ENCODE measurements around the gene PDCD1. TPM values are rescaled to one million over a fixed set of nuclear protein-coding genes. Genes with fewer than 3 reads are reported as not detected.
"Not testable (repeated sequence)": the region's sequence is repeated elsewhere in the genome, so short reads cannot be mapped to it uniquely, and the experiment has no call there.

PDCD1 gene
- total RNA-seq: 0.57 TPM

- no peak for DNase-seq (ENCODE audit: low spot score)
Measured at GRCh38 chr2:241858206-241859016, at the start of gene PDCD1. PDCD1 (minus strand) TSS chr2:241858894; CDS start chr2:241858838, 56 bp downstream.

- DNase-seq (ENCODE audit: low spot score): peak; percentile 28
Measured at GRCh38 chr2:241907831-241908230, 49.1 kb upstream of the PDCD1 start.

DNA sequence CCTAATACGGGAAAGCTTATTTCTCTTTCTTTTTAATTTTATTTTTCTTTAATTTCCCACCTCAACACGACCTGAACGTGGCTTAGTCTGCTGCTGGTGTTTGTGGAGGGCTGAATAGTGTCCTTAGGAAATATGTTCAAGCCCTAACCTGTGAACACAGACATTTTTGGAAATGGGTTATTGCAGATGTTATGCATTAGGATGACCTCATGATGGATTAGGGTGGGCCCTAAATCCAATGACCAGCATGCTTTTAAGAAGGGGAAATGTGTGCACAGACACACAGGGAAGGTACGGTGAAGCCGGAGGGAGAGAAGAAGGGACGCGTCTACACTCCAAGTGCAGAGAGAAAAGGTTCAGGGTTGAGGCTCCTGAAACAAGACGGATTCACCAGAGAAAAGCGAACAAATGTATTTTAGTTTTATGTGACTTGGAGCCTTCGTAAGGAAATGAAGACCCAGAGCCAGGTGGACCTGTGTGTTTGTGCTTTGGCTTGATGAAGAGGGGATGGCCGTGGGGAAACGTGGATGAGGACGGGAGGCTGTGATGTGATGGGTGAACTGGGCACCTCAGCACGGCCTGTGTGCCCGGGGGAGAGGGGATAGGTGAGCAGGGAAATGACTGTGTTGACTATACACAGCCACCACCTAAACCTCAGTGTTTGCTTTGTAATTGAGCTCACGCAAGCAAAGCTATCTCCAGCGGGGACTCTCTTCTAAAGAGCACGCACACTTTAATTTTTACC lies 48.3 kb upstream of the PDCD1 start:
- DNase-seq (ENCODE audit: low spot score): peak; percentile 25

GRCh38 chr2:241906378-241906770 lies 47.7 kb upstream of the PDCD1 start:
- DNase-seq (ENCODE audit: low spot score): not testable (repeated sequence)

DNA sequence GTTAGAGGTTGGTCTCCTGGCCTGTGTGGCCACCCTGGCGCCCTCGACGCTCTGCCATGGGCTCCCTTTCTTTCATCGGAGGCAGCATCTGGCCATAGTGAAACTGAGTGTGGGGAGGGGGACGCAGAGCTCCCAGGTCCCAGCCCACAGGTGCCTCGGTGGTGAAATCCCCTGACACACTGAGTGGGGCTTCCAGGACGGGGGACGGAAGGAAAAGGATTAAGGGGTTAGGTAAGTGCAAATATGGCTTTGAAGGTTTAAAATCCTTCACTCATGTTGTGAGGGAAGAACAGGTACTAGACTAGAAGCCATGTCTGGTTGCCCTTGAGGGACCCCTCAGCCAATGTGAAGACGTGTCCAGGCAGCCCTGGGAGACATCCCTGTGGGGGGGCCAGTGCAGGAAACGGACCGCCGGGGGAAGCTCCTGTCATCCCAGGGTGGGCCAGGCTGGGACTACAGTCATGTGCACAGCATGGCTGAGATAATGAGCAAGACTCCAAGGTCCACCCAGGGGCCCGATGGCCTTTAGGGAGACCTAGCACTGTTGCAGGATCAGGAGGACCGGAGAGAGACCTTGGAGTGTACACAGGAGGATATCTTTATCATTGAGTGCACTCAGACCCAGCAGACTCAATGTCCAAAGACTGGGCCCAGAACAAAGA lies 47.2 kb upstream of the PDCD1 start:
- peak; percentile 41 for DNase-seq (ENCODE audit: low spot score)

GRCh38 chr2:241904791-241905710 lies 46.4 kb upstream of the PDCD1 start:
- DNase-seq (ENCODE audit: low spot score): peak; percentile 39

DNA sequence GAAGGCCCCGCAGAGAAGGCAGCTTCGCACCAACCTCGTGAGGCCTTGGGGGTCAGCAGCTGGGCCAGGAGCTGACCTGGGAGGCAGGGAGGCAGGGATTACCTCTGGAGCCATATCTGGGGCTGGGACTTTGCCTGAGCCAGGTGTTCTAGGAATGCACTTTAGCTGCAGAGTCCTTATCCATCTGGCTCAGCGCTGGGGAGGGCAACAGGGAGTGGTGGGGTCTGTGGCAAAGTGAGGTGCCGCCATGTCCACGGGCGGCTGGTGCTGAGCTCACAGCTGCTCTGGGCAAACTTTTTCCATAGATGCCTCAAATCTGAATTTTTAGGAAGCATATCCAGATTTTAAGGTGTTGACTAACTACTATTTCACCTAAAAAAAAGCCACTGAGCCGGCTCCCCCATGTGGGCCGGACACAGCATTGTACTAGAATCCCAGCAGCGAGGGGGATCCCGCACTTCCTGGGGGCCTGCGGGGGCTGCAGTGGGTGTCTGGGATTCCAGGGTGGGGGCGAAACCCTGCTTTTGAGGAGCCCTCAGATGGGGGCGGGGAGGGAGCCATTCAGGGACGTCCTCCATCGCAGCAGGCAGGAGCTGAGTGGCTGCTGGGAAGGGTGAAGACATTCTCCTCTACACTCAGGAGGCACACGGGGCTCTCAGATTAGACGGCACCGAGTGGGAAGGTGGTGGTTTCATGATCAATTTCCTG lies 45.5 kb upstream of the PDCD1 start:
- DNase-seq (ENCODE audit: low spot score): peak; percentile 41

DNA sequence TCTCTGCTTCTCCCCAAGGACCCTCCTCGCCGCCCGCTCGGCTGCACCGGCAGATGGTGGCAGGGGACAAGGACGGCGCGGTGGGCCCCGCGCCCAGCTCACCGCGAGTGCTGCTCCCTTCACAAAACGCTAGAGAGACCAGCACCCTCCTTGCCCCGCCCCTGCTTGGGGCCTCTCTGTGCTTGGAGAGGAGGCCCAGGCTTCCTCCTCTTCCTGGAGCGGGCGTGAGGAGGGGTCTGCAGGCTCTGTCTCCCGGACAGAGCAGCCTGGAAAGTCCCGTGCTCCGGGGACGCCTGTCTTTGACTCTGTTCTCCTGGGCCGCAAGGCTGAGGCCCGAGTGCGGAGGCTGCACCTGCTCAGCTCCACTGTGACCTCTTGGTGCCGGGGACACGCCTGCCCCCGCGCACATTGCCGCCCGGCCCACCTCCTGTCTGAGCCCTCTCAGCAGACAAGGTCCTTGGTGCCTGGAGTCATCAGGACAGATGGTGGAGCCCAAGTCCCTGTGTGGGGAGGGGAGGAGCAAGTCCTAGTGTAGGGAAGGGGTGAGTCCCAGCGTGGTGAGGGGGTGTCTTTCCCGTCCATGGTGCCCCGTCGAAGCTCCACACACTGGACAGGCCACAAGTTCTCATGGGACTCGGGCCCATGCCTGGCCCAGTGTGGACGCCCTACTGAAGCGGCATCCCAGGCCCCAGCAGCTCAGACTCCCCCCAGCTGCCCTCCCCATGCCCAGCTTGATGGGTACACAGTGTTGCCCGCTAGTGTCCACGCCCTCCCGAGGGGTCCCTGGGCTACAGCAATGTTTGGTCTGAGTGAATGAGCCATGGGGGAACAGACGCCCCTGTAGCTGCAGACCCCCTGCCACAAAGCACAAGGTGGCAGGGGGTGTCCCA lies 44.7 kb upstream of the PDCD1 start:
- DNase-seq (ENCODE audit: low spot score): peak; percentile 41

DNA sequence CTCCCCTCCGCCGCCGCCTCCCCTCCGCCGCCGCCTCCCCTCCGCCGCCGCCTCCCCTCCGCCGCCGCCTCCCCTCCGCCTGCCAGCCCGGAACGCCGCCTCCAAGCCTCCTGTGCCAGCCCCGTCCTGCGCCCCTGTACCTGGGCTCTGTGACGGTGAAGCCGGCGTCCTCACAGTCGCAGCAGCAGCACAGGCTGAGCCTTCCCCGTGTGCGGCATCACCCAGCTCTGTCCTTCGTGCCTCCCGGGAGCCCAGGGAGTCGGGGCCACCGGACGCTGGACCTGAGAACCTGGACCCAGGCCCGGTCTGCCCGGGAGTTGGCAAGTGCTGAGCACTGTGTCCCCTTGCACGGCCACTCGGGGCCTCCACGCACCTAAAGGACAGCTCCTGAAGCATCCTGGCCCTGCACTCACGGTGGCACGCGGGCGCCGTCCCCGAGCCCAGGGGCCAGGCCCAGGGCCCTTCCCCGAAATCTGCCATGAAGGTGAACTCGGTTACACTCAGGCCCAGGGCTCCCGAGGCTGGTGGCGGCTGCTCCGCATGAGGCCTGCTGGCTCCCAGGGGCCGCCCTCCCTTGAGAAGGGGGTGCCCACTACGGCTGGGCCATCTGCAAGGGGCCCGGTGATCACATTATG lies 43.8 kb upstream of the PDCD1 start:
- peak; percentile 45 for DNase-seq (ENCODE audit: low spot score)

DNA sequence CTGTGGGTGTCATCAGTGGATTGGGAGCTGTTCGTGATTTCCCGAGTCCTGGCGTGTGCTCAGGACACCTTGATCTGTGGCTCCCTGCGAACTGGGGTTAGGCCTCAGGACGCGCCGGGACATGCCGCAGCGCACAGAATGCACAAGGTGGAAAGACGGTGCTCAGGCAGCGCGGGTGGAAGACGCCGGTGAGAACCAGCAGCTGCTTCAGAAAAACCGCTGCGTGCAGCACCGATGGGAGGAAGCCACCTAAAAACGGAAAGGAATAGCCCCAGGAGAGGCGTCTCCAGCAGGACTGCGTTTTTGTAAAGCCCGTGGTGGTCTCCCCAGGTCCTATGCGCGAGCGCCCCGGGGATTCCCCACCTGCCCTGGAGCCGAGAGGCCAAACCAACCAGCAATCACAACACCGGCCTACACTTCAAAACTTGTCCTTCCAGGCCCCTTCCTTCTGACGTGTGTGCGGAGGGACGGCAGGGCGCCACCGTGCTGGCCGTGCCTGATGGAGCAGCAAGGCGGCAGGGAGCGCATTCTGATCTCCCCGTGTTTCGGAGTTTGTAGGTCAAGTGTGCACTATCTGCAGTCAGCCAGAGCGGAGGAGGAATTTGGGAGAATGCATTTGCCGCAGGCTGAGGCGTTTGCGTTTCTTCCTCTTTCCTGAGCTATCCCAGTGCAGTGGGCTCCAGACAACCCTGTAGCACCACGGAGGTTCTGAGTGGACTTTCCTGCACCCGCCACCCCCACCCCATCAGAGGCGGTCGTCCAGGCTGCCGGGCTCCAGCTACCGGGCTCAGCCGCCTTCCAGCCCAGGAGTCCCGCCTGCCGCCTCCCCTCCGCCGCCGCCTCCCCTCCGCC lies 43.0 kb upstream of the PDCD1 start:
- peak; percentile 62 for DNase-seq (ENCODE audit: low spot score)

DNA sequence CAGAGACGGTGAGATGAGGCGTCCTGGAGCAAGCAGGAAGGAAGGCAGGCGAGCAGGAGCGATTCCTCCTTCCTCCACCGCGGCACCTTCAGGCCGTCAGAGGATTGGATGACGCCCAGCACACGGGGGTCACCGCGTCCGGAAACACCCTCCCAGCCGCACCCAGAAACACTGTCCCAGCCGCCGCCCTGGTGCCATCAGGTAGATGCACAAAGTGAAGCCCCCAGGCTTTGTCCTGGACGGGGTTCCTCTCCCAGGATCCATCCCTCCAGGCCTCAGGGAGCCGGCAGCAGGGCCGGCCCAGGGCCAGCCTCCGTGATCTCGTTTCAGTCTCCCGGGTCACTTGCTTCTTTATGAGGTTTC lies 42.3 kb upstream of the PDCD1 start:
- peak; percentile 41 for DNase-seq (ENCODE audit: low spot score)

DNA sequence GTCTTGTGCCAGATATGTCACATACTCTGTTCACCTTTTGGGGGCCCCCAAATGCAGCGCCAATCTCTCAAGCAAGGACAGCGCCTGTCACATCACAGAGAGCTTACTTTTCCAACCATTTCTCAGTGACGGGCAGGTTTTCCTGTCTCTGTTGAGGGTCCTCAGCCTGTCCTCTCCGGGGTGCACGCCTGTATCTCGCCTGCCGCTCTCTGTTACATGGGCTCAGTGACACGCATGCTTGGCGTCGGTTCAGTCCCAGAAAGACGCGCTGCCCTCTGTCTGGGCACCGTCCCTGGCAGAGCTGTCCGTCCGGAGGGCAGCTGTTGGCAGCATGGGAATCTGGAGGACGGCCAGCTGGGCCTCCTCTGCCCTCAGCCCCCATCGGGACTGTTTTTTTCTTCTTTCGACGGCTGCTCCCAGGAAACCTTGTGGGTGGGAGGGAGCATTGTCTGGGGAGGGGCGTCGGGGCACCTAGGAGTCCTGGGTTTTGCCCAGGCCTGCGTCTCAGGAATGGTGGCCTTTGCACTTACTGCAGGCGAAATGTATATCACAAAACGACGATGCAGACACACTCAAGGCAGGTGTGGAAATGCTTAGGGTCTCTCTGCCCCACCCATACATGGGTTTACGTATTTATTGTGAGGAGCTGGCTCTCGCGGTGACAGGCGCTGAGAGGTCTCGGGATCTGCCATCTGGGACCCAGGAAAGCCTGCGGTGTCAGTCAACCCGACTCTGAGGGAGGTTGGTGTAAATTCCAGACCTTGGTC lies 41.7 kb upstream of the PDCD1 start:
- DNase-seq (ENCODE audit: low spot score): no peak

DNA sequence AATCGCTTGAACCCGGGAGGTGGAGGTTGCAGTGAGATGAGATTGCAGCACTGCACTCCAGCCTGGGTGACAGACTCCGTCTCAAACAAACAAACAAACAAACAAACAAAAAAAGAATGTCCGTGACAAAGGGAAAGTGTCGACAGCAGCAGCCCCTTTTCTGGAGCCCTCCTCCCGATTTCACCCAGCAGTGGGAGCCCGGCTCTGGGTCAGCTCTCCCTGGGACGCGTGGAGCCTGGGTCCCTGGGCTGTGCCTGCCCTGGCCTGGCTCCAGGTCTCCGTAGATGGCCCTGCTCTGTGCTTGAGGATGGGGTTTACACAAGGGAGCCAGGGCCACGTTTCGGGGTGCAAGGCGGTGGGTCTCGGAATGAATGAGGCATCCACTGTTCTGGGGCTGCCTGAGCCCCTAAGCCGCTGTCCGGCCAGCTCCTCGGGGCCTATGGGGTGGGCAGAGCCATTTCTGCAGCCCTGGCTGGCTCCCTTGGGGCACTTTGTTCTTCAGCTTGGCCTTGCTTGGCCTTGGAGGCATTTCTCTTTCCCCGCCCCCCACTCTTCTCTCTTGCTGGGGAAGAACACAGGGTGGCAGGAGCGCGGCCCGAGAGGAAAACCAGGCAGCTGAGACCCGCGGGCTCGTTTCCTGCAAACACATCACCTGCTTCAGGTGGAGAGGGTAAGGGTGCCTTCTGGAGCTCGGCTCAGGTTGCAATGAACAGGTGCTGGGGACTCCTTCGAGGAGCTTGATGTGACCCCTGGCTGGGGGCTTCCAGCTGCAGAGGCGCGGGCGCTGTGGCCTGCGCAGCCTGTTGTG lies 40.0 kb upstream of the PDCD1 start:
- DNase-seq (ENCODE audit: low spot score): peak; percentile 40

- DNase-seq (ENCODE audit: low spot score): no peak
Measured at GRCh38 chr2:241897231-241897916, 38.7 kb upstream of the PDCD1 start.

GRCh38 chr2:241896746-241897201 lies 38.1 kb upstream of the PDCD1 start:
- DNase-seq (ENCODE audit: low spot score): no peak

Data from ureter (tissue), 1 donor.